Iris pigment epithelial cell (primary cell): ENCODE results near the gene TCF25.
"Not testable (repeated sequence)": the region's sequence is repeated elsewhere in the genome, so short reads cannot be mapped to it uniquely, and the experiment has no call there.

Experiments used
- DNase-seq: peaks from one replicate; pipeline ENCODE4 v3.0.0-alpha.2; 2011; ENCODE audit warnings: low read depth

The TCF25 gene

GRCh38 chr16:89920723-89921122 is 47.3 kb downstream of the TCF25 start:
- DNase-seq: peak; percentile 50

GRCh38 chr16:89921131-89921701 is 47.8 kb downstream of the TCF25 start:
- no peak for DNase-seq

- peak; percentile 97 for DNase-seq
These were observed 48.5 kb downstream of the TCF25 start for GRCh38 chr16:89921702-89922476.

GRCh38 chr16:89922477-89922883 is 49.1 kb downstream of the TCF25 start:
- peak; percentile 95 for DNase-seq

GRCh38 chr16:89922884-89923639 is 49.7 kb downstream of the TCF25 start, which contains the start of gene TUBB3:
TSS of gene TUBB3 (plus strand) at chr16:89923342. CDS start at chr16:89923402, 60 bp downstream.
- peak; percentile 84 for DNase-seq

GRCh38 chr16:89923640-89924296 is 50.4 kb downstream of the TCF25 start:
- DNase-seq: no peak

GRCh38 chr16:89924297-89924924 is 51.0 kb downstream of the TCF25 start:
- DNase-seq: peak; percentile 44

GRCh38 chr16:89924925-89925307 is 51.5 kb downstream of the TCF25 start:
- DNase-seq: no peak

- DNase-seq: peak; percentile 24
These were observed 52.2 kb downstream of the TCF25 start for GRCh38 chr16:89925596-89926079.

GRCh38 chr16:89931305-89931896 is 58.0 kb downstream of the TCF25 start:
- DNase-seq: no peak

- no peak for DNase-seq
These were observed 58.6 kb downstream of the TCF25 start for GRCh38 chr16:89931964-89932363.

GRCh38 chr16:89934019-89934418 is 60.6 kb downstream of the TCF25 start:
- not testable (repeated sequence) for DNase-seq

GRCh38 chr16:89934611-89935553 is 61.5 kb downstream of the TCF25 start:
- DNase-seq: no peak

GRCh38 chr16:89935620-89936019 is 62.2 kb downstream of the TCF25 start:
- not testable (repeated sequence) for DNase-seq

GRCh38 chr16:89936034-89936433 is 62.6 kb downstream of the TCF25 start:
- DNase-seq: no peak

GRCh38 chr16:89936508-89936907 is 63.1 kb downstream of the TCF25 start:
- no peak for DNase-seq

- DNase-seq: no peak
These were observed 63.6 kb downstream of the TCF25 start for GRCh38 chr16:89936981-89937380.

GRCh38 chr16:89938175-89938885 is 64.9 kb downstream of the TCF25 start:
- DNase-seq: no peak

GRCh38 chr16:89944773-89945172 is 71.4 kb downstream of the TCF25 start:
- no peak for DNase-seq
